ENCODE measurements around the gene WDR35.
"Not testable (repeated sequence)": the region's sequence is repeated elsewhere in the genome, so short reads cannot be mapped to it uniquely, and the experiment has no call there.

Gene WDR35

DNA sequence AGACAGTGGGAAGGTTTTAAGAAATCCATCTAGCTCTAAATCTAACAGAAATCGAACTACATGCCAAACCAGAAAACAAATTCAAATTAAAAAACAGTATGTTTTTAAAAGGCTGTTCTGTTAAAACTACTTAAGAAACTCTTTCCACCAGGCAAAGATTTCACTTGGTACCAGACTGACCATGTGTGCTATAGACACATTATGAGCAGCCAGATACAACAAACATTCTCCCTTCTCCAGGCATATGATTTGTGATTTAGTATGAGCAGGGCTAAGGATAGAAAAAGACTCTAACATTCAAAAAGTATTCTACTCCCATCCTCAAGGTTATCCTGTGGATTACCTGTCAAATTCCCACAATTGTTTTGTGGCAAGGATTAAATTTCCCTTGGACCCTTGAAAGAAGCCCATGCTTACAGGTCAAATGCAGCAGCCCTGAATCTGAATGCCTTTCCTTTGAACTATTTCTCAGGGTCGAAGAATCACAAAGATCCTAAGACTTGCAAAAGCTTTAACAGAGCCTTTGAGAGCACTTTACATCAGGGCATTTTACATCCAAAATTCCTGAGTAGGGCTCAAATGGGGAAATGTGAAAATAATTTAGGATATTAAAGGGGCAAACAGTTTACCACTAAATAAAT is 45.6 kb downstream of the WDR35 start:
- DNase-seq: no peak
- intact Hi-C loops (cut with DNase I): no loop called here

DNA sequence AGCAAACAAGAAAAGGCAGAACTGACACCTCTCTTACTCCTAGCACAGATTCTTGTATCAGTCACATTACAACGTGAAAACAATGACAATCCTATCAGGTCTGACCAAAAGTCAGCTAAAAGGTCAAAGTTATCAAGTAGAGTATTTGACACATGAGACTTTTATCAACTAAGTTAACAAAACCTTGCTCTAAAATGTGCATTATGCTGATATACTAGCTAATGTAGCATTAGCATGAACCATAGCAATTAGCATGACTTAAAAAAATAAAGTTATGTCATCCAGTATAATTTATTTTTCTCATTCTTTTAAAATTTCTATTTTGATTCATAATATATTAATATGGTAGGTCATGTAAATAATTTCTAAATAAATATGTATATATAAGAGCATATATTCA is 46.7 kb downstream of the WDR35 start:
- intact Hi-C loops (cut with DNase I): no loop called here
- no peak for DNase-seq

DNA sequence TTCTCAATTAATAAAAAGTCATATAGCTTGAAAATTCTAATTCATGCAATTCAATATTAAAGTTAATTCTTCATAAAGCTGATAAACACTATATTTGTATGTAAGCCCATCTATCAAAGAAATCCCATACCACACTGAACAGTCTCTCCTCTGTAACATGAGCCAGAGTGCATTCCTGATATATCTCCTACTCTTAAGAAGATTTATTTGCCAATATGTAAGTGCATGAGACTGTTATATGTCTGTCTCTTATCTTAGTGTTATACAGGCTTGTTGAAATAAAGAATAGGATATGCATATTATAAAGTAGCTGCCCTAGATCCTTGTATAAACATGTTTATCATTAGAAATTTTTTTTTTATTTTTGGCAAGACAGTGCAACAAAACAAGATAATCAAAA is 47.7 kb downstream of the WDR35 start:
- DNase-seq: no peak
- intact Hi-C loops (cut with DNase I): no loop called here

GRCh38 chr2:19937004-19937403 is 52.9 kb downstream of the WDR35 start:
- no peak for DNase-seq
- intact Hi-C loops (cut with DNase I): no loop called here

- no peak for DNase-seq
- intact Hi-C loops (cut with DNase I): no loop called here
Measured at GRCh38 chr2:19936203-19936602, 53.7 kb downstream of the WDR35 start.

- no peak for DNase-seq
- intact Hi-C loops (cut with DNase I): no loop called here
Measured at GRCh38 chr2:19933351-19933981, 56.4 kb downstream of the WDR35 start.

DNA sequence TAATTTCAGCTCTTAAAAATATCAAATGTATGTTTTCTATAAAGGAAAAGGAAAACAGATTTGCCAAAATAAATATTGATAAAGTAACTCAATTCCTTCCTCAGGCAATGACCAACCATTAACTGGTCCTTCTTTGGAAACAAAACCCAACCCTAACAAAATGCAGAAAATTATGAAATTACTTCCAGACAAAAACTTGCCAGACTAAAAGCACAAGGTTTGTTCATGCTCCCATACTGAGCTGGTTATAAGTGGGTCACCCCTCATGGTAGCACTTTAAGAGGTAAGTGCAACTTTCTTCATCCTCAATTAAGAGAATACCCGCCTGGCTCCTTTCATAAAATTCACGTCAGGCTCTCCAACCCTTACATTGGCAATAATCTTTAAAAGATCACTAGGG is 57.0 kb downstream of the WDR35 start:
- no peak for DNase-seq
- intact Hi-C loops (cut with DNase I): no loop called here

- no peak for DNase-seq
- intact Hi-C loops (cut with DNase I): no loop called here
Measured at GRCh38 chr2:19929226-19929625, 60.7 kb downstream of the WDR35 start.

DNA sequence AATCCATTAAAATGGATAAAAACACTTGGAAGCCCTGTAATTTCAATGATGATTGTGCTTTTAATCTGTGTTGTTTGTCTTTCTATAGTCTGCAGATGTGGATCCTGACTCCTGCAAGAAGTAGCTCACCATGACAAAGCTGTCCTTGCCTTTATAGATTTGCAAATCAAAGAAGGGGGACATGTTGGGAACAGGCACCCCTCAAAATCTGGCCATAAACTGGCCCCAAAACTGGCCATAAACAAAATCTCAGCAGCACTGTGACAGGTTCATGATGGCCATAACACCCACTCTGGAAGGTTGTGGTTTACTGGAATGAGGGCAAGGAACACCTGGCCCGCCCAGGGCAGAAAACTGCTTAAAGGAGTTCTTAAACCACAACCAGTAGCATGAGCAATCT is 62.1 kb downstream of the WDR35 start:
- DNase-seq; intact Hi-C loops (cut with DNase I): not testable (repeated sequence)

GRCh38 chr2:19924526-19924925 is 65.4 kb downstream of the WDR35 start:
- intact Hi-C loops (cut with DNase I); DNase-seq: not testable (repeated sequence)

GRCh38 chr2:19922188-19922587 is 67.7 kb downstream of the WDR35 start:
- intact Hi-C loops (cut with DNase I); DNase-seq: not testable (repeated sequence)

GRCh38 chr2:19916385-19916950 is 73.4 kb downstream of the WDR35 start:
- intact Hi-C loops (cut with DNase I): no loop called here
- DNase-seq: no peak

DNA sequence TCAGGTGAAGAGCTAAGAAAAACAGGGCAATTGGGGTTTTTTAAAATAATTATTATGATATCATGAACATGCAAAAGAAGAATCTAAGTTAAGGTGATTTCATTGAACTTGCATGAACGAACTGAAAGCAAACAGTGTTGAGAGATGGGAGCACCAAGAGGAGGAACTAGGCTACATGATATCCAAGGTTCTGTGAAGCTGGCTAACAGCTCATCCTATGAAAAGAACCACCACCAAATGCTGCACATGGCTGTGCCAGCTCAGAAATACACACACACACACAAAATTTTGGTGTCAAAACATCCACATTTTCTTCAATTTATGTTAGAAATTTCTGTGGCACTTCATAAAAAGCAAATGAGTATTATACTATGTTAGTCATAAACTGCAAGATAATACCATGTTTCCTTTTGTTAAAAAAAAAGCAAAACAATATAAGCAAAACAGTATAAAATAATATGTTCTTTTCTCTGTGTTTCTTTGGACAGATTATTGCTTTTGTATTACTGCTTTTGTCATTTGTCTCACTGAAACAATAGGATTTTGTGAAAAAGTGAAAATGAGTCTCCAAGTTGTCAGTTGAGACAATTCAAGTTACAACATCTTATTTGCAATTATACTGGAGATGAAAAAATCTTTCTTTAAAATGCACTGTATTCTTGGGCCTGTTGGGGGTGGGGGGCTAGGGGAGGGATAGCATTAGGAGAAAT is 75.5 kb downstream of the WDR35 start:
- intact Hi-C loops (cut with DNase I): no loop called here
- no peak for DNase-seq

DNA sequence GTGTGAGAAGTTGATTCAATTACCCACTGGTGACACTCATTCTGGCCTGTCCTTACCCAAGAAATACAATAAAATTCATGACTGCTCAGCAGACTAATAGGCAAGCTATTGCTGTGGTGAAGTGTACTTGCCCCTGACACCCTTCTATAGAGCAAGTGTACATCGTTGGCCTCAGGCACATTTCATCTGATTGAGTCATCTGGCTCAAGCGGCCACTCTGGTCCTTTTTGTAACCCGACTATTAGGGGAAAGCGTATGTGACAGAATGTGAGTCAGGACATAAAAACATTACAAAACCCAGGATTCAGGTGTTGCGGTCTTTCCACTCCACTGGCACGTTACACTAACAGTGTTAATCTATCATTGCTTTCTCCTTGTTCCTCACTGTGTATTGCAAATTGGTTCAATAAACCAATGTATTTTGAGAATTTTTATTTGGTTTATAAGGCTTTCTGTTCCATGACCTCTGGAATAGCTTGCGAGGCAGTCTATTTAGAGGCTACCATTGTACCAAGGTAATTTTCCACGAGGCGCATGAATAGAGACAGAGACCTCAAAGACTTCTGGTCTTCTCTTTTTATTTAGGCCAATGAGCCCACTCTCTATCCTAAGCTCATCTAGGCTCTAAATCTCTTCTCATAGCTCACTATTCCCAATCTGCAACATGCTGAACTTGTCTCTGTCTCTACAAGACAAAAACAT is 77.9 kb downstream of the WDR35 start:
- intact Hi-C loops (cut with DNase I): no loop called here
- no peak for DNase-seq

DNA sequence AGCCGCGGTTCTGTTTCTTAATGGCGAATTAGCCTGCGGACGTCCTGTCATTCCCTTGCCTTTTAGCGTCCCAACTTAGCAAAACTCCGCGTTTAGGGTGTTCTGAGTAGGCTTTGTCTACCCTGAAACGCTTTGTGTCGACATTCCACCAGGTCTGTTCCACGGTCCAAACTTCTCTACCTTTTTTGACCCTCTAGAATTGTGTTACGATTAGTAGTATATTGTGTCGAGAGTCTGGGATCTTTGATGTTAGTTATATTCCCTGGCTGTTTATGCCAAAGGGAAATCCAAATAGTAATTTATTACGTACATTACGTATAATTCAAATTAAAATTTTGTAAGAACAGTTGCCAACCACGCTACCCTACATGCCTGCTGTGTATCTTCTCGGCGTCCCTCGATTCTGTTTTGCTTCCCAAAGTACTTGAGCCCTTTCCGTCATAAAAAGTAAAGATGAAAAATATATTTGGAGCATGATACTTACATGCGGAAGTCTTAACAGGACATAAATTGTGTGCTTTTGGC is 87.6 kb downstream of the WDR35 start:
- DNase-seq: no peak
- intact Hi-C loops (cut with DNase I): loop anchor here (5.0 kb wide), 3 partner anchors 85 to 1340 kb away; partner anchors contain the start of genes LAPTM4A and RDH14

DNA sequence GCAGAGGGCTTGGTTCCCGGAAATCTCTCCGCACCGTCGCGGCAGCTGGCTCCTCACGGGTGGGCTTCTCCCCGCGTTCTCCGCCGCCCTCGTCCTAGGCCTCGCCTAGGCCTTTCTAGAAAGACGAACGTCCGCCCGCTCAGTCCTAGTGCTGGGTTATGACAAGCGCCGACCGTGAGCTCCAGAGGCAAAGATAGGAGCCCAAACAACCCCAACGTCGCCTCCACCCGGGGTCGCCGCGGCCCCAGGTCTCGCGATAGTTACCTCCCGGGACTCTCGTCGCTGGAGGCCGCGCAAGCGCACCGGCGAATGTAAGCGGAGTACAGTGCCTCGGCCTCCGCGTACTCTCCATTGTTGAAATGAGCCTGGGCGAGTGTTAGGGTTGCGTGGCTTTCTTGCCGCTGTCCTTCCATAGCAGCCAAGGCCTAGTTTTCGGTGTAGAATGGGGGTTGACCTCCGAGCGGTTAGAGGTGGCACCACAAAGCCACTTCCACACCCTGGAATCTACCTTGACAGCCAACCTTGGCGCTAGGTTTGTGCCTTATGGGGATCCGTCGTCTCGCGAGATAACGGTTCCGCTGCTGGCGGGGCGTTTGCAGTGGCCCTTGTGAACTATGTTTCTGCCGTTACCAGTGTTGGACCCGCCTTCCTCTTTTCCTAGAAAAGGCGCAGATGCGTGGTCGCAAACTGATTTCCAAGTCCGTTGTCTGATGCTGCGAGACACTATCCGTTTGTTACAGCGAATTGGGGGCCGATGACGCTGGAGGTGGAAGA is 88.3 kb downstream of the WDR35 start, which contains the start of gene TTC32:
Gene TTC32, minus strand, starts transcription at position 542 of the 774 bp plus-strand sequence. Its CDS starts 129 bp downstream, at position 413.
- peak; percentile 88 to 99 (median 92) for DNase-seq
- intact Hi-C loops (cut with DNase I): loop anchor here (5.0 kb wide), 3 partner anchors 86 to 1339 kb away; partner anchors contain the start of genes LAPTM4A and RDH14

GRCh38 chr2:19900931-19901441 is 88.9 kb downstream of the WDR35 start:
- peak in 1 of 10 donors; percentile 15 for DNase-seq
- intact Hi-C loops (cut with DNase I): loop anchor here (5.0 kb wide), 3 partner anchors 86 to 1339 kb away; partner anchors contain the start of genes LAPTM4A and RDH14

GRCh38 chr2:19899985-19900930 is 89.6 kb downstream of the WDR35 start:
- no peak for DNase-seq
- intact Hi-C loops (cut with DNase I): loop anchor here (5.0 kb wide), 3 partner anchors 87 to 1338 kb away; partner anchors contain the start of genes LAPTM4A and RDH14

Data from posterior cingulate gyrus (tissue), 11 donors.